ENCODE results near the gene DAGLA.

Gene DAGLA

DNA sequence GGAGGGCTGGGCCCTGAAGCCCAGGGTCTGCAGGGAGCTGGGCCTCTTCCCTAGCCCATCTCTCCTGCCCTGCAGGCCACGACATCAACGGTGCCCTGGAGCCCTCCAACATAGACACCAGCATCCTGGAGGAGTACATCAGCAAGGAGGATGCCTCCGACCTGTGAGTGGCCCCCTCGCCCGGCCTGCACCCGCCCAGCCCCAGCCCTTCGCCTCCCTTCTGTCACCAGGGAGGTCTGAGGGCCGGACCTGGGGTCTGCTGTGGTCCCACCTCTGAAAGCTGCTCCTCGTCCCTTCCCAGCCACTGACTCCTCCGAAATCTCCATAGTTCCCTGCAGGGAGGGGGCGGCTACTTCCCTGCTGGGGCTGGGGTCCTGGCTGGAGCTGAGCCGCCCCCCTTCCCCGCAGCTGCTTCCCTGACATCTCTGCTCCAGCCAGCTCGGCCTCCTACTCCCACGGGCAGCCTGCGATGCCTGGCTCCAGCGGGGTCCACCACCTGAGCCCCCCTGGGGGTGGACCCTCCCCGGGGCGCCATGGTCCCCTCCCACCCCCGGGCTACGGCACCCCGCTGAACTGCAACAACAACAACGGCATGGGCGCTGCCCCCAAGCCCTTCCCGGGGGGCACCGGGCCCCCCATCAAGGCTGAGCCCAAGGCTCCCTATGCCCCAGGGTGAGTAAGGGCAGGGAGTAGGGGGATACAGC, 85.5 kb downstream of the DAGLA start:
- no peak for DNase-seq (ENCODE audit: low spot score)

DNA sequence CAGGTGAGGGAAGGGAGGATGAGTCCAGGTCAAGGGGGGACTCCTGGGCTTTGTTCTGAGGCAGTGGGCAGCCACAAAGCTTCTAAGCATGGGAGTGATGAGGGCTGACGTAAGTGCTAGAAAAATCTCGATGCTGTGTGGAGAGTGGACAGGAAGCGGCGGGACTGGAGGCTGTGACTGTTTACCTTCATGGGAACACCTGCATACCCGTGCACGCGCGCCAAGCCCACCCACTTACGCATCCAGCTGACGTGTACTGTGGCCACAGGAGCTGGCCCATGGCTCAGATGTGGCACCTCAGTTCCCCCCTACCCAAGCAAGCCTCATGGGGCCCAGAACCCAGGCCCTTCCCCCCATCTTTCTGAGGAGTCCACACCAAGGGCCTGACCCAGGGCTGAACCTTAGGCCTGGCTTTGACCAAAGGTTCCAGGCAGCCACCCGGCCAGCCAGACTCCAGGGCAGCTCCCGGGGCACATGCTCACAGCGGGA, 86.2 kb downstream of the DAGLA start:
- no peak for DNase-seq (ENCODE audit: low spot score)

DNA sequence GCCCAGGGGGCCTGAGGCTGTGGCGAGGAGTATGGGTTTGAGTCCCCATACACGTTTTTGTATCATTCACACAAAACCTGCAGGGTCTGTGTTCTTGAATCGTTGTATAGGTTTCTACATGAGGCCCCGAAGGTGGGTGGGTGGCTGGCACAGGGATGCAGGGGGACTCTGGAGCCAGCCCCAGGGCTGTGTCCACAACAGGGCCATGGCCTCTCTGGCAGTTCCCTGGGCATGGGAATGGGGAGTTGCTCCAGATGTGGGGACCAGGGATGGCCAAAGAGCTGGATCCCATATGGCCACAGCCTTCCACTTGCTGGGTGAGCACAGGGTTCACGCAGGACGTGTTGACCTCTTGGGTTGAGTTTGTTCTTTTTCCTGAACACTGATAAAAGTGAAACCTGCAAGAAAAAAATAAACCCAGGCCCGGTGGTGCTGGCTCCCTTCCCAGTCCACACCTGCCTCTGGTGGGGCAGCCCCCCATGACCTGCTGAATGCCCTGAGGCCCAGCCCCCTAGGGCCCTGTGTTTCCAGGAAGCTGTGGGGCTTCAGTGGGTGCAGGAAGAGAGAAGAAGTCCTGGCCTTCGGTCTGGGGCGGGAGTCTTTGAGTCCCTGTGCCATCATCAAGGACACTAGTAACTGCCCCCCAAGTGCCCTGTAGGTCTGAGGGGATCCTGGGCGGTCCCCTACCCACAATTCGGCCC, 88.3 kb downstream of the DAGLA start:
- DNase-seq (ENCODE audit: low spot score): no peak

DNA sequence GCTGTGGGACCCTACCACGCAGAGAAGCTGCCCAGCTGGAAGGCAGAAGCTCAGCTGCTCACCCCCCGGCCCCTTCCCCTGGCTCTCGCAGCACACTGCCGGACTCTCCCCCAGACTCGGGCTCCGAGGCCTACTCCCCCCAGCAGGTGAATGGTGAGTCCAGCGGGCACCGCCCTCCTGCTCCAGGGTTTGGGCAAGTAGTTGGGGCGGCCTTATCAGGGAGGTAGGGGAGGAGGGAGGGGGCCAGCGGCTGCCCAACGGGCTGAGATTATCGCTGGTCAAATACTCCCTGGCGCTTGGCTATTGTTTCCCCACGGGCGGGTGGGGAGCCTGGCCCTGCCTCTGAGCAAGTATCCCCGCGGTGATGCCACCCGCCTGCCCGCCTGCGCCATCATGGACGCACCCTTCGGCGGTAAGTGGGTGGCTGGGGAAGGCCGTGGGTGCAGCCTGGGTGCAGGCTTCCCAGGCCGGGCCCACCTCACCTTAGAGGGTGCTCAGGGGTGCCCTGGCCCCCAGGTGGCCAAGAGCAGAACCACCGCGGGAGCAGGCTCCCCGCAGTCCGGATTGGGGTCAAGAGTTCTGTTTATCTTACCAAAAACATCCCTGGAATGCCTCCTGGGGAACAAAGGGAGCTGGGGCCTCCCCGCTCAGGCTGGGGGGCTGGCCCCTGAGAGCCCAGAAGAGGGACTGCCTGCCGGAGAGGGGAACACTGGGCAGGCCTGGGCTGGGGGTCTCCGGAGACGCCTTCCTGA, 89.2 kb downstream of the DAGLA start:
- no peak for DNase-seq (ENCODE audit: low spot score)

DNA sequence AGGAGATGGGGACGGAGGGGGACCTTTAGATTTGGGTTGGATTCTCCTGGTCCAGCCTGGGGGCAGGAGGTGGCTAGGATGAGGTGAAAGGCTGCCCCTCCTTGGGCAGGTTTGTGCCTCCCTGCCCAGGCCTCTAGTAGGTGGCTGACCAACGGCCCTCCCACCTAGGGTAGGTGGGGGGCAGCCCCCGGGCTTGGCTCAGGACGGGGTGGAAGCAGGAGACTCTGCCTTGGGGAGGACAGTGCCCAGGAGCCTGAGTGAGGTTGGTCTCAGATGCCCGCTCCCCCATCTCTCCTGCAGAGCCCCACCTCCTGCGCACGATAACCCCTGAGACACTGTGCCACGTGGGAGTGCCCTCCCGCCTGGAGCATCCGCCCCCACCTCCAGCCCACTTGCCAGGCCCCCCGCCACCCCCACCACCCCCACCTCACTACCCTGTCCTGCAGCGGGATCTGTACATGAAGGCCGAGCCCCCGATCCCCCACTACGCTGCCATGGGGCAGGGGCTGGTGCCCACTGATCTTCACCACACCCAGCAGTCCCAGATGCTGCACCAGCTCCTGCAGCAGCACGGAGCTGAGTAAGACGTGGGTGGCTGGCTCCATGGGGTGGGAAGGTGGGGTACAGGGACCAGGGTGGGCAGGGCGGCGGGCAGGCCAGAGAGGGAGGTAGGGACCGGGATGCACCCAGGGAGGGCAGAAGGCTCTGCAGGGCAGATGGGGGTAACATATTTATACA, 89.9 kb downstream of the DAGLA start:
- no peak for DNase-seq (ENCODE audit: low spot score)

DNA sequence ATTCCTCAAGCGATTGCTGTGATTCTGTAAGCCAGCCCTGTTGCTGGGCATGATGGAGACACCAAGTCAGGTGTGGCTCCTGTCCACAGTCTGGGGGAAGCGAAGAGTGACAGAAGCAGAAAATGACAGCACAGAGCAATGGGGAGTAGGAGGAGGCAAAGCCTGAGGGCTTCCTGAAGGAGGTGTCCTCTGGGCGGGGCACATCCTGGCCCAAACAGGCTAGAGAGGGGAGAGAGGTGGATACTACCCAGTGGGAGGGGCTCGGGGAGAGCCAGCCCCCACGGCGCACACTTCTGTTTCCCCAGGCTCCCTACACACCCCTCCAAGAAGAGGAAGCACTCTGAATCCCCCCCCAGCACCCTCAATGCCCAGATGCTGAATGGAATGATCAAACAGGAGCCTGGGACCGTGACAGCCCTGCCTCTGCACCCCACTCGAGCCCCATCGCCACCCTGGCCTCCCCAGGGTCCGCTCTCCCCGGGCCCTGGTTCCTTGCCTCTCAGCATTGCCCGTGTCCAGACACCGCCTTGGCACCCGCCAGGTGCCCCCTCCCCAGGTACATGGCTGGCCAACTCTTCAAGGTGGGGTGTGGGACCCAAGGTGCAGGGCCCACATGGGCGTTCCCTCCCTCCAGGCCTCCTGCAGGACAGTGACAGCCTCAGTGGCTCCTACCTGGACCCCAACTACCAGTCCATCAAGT, 91.2 kb downstream of the DAGLA start:
- no peak for DNase-seq (ENCODE audit: low spot score)

DNA sequence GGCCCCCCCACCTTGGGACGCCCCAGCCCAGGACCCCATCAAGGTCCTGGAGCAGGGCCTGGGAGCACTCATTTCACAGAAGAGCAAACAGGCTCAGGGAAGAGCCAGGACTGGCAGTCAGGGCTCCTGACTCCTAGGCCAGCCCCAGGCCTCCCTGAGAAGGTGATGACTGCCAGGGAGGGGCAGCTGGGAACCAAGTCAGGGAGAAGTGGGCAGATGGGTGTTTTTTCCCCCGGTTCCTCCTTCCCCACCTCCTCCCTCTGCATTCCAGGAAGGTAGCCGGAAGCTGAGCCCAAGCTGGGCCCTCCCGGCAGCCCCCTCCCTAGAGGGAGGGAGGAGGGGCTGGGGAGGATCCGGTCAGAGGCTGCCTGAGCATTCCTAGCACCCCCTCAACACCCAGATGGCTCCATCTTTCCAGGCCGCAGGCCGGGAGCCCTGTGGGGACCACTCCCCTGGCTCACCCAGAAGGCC, 91.8 kb downstream of the DAGLA start:
- DNase-seq (ENCODE audit: low spot score): no peak

DNA sequence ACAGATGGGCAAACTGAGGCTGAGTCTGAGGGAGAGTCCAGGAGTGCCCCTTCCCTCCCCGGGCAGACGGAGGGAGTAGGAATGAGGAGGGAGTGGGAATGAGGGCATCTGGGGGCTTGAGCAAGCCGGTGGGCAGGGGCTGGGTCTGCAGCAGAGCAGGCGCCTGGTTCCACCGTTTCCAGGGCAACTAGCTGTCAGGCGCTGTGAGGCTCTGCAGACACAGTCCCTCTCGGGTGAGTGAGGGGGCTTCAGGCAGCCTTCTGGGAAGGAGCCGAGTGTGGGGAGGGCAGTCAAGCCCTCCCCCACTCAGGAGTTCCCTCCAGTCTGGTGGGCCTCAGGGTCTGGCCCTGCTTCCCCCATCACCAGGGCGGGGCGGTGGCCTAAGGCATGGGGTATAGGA, 93.2 kb downstream of the DAGLA start:
- DNase-seq (ENCODE audit: low spot score): no peak

DNA sequence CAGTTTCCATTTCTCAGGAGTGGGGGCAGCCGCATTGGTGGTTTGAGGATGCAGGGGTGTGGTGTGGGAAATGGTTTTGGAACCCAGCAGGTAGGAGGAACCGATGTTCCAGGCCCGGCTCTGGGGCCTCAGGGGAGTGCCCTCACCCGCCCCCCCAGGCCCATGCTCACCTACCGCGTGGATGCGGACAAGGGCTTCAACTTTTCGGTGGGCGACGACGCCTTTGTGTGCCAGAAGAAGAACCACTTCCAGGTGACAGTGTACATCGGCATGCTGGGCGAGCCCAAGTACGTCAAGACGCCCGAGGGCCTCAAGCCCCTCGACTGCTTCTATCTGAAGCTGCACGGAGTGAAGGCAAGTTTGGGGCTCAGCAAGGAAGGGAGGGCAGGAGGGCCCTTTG, 93.6 kb downstream of the DAGLA start:
- DNase-seq (ENCODE audit: low spot score): no peak

DNA sequence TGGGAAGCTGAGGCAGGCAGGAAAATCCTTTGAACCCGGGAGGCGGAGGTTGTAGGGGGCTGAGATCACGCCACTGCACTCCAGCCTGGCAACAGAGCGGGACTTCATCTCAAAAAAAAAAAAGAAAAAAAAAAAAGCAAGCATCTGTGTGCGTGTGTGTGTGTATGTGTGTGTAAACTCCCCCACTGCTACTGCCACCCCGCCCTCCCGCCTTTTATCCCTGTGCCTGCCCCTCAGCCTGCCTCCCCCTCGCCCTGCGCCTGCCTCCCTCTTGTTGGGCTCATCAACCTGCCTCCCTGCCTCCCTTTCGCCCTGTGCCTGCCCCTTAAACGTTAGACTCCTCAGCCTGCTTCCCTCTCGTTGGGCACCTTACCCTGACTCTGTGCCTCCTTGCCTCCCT, 94.2 kb downstream of the DAGLA start:
- DNase-seq (ENCODE audit: low spot score): no peak

DNA sequence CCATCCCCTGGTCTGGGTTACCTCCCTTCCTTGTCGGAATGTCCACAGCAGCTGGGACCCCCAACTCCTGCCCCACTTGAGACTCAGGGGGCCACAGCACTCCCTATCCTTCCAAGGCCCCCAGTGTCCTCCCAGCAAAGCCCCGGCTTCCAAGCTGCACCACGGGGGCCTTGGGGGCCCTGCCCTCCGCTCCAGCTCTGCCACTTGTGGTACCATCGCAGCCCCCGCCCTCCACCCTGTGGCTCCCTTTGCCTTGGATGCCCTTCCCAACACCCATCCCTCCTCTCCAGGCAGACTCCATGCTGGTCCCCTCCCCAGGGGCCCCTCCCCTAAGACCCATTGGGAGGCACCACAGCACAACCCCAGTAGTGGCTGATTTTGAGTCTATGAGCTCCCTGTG, 94.9 kb downstream of the DAGLA start:
- no peak for DNase-seq (ENCODE audit: low spot score)

DNA sequence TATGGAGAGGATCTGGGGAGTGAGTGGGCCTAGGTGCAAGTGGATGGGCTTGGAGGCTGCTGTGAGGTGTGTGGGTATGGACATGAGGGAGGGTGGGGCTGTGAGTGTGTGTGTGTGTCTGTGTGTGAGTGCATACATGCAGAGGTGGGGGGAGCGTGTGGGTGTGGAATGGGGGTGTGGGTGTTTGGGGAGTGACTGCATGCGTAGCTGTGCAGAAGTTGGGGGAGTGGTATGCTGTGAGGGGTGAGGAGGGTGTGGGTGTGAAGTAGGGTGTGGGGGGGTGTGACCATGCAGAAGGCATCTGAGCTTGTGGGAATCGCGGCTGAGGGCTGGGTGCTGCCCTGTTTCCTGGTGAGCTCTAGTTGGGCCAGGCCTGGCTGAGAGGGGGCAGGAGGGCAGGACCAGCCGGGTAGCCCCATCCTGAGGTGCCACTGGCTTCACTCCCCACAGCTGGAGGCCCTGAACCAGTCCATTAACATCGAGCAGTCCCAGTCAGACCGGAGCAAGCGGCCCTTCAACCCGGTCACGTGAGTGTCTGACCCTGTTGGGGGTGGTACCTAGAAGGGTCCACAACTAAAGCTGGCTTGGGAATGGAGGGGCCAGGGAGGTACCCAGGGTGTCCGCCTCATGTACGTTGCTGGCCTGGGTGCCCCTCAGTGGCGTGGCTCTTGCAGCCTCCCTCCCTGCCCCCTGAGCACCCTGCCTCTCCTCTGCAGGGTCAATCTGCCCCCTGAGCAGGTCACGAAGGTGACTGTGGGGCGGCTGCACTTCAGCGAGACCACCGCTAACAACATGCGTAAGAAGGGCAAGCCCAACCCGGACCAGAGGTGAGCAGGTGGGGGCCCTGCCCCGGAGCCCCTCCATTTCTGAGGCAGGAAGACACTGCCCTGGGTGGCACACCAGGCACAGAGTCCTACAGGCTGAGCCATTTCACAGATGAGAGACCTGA, 95.7 kb downstream of the DAGLA start:
- DNase-seq (ENCODE audit: low spot score): no peak

DNA sequence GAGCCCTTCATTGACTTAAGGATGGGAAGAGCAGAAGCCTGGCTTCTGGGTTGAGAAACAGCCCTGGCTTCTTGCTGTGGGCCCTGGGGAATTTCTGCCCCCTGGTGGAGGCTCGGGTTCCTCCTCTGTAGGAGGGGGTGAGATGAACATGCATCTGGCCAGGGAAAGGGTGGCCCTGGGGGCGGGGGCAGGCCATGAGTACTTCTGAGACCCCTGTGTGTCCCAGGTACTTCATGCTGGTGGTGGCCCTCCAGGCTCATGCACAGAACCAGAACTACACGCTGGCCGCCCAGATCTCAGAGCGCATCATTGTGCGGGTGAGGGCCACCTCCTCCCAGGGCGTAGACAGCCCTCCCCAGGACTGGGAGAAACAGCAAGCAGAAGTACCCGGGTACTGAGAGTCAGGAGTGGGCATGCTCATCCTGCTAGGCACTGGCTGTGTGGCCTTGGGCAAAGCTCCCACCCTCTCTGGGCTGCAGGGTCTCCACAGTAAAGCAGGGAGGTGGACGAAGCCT, 96.4 kb downstream of the DAGLA start:
- peak; percentile 60 for DNase-seq (ENCODE audit: low spot score)

DNA sequence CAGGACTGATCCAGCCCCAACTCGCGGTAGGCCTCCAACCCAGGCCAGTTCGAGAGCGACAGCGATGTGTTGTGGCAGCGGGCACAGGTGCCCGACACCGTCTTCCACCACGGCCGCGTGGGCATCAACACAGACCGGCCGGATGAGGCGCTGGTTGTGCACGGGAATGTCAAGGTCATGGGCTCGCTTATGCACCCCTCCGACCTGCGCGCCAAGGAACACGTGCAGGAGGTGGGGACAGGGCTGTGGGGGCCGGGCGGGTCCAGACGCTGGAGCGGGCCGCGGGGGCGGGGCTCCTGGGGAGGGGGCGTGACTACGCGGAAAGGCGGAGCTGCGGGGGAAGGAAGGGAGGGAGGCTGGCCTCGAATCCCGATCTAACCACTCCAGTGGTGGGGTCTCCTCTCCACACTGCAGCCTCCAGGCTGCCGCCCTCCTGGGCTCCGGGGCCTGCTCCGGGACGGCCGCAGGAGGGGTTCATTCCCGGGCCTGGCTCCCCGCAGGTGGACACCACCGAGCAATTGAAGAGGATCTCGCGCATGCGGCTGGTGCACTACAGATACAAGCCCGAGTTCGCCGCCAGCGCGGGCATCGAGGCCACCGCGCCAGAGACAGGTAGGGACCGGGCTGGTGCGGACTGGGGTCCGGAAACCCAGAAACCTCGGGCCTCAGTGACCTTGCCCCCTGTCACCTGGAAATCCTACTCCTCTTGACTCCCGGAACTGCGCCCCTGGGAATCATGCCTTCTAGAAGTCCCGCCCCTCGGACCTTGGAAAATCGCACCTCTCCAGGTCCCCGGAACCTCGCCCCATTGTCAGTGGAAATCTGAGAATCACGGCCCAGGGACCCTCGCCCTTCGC, 97.3 kb downstream of the DAGLA start:
- DNase-seq (ENCODE audit: low spot score): no peak

DNA sequence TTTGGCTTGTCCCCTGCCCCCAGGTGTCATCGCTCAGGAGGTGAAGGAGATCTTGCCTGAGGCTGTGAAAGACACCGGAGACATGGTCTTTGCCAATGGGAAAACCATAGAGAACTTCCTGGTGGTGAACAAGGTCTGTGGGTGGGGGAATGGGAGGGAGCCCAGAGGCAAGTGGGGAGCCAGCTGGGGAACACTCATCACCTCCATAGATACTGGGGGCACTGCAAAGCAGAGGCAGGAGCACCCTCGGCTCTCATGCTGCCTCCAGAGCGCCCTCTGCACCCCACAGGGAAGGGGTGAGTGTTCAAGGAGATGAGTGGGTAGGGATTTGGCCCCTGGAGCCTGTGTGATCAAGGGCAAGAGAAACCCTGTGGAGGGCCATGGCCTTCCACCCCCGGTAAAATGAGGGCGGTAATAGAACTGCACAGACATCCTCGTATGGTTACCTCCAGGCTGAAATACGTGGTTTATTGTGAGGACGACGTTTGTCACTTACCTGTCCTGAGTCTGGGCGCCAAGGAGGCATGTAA, 98.2 kb downstream of the DAGLA start:
- no peak for DNase-seq (ENCODE audit: low spot score)

DNA sequence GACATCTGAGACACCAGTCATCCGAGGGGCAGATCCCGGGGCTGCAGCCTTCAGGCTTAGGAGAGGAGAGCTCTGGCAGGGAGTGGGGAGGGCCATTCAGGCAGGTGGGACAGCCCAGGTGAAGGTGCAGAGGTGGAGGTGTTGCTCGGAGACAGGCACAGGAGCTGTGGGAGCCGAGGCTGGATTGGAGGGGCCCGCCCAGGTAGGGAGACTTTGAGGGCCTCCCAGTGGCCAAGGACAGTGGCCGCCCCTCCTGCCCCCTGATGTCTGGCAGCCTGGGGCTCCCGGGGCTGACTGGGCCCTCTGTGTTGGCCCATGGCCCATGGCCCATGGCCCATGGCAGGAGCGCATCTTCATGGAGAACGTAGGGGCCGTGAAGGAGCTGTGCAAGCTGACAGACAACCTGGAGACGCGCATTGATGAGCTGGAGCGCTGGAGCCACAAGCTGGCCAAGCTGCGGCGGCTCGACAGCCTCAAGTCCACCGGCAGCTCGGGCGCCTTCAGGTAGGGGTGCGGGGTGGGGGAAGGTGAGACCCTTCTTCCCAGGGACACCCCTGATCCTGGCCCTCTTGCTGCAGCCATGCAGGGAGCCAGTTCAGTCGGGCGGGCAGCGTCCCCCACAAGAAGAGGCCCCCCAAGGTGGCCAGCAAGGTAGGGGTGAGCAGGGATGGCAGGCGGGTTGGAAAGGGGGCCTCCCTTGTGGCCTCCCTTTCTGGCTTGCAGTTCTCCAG, 98.9 kb downstream of the DAGLA start:
- DNase-seq (ENCODE audit: low spot score): no peak

DNA sequence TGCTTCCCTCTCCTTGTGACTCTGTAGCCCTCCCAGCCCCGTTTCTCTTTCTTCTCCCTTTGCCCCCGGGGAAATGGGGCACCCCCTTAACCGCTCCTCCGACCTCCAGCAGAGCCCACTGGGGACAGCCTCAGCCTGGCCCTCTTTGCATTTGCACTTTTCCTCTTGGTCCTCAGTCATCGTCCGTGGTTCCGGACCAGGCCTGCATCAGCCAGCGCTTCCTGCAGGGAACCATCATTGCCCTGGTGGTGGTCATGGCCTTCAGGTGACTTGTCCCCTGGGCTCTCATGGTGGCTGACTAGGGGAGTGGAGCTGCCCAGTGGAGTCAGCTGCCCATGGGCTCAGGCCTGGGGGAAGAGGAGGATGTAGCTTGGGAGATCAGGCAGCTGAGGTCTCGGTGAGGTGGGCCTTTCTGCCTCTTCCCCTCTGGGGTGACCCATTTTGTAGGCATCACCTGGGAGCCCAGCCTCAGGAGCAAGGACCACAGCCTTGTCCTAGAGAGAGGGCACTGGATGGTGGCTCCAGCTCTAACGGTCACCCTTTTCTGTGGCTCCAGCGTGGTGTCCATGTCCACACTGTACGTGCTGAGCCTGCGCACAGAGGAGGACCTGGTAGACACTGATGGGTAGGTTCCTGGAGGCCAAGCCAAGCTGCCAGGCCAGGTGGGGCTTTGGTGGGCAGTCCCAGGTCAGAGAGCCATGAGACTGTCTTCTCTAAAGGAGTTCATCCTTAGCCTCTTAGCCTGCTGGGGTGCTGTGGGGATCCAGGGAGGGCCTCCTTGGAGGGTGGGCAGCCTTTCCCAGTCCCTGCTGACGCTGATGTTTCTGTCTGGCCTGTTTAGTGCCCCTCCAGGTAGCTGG, 99.7 kb downstream of the DAGLA start:
- no peak for DNase-seq (ENCODE audit: low spot score)
